Measurements from ENCODE around the gene ABHD11. TPM values are rescaled to one million over a fixed set of nuclear protein-coding genes. Genes with fewer than 3 reads are reported as not detected.

The ABHD11 gene
- total and polyA plus RNA-seq, 2 experiments from 2014 or later = 30.7 to 90.9 TPM

DNA sequence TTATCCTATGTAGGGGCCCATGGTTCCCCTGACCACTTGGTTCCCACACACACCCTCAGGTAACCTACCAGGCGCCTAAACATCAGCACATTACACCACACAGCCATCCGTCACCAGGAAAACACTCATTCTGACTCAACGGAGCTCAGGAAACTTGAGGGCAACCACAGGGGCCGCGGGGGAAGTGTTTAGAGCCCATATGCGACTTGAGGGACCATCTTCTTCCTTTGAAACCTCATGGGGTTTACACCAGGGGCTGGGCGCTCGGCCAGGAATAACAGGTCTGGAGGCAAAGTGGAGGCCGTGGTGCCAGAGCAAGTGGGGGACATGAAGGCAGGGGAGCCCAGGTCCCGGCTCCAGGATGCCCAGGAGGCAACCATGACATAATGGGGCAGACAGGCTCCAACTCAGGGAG lies 20.6 kb downstream of the ABHD11 start:
- Histone ChIP-seq H3K36me3 (replicated peaks; ENCODE audit: insufficient read depth, low read depth) (no peaks in the 10 kb centered on the region), H3K27me3 (no peaks in the 10 kb centered on the region), H3K27ac (peak overlapping the region; percentile 69), H4K20me1 (ENCODE audit: insufficient read depth, poor library complexity, severe bottlenecking) (peaks cover 3% of the 10 kb centered on the region), H3K9me3 (ENCODE audit: low read depth) (no peaks in the 10 kb centered on the region), H3K79me2 (peaks cover 50% of the 10 kb centered on the region), H3K4me2 (peak overlapping the region; percentile 98), H3K4me3 (peak overlapping the region; percentile 99), H3K9me2 (replicated peaks; ENCODE audit: insufficient read depth) (no peaks in the 10 kb centered on the region), H2AFZ (no peak overlapping the region), H3K4me1 (ENCODE audit: insufficient read depth) (peaks cover 37% of the 10 kb centered on the region)
- peak; percentile 23 for DNase-seq (ENCODE audit: low spot score)
- 89% methylated on average over 10 of the region's 10 CpGs for WGBS (ENCODE audit: low lambda C conversion rate, missing lambda C conversion rate)
- TF ChIP-seq EZH2phosphoT487 (IDR thresholded peaks at IDR 0.05; ENCODE audit: low read depth, severe bottlenecking, unreplicated experiment) = no peak

DNA sequence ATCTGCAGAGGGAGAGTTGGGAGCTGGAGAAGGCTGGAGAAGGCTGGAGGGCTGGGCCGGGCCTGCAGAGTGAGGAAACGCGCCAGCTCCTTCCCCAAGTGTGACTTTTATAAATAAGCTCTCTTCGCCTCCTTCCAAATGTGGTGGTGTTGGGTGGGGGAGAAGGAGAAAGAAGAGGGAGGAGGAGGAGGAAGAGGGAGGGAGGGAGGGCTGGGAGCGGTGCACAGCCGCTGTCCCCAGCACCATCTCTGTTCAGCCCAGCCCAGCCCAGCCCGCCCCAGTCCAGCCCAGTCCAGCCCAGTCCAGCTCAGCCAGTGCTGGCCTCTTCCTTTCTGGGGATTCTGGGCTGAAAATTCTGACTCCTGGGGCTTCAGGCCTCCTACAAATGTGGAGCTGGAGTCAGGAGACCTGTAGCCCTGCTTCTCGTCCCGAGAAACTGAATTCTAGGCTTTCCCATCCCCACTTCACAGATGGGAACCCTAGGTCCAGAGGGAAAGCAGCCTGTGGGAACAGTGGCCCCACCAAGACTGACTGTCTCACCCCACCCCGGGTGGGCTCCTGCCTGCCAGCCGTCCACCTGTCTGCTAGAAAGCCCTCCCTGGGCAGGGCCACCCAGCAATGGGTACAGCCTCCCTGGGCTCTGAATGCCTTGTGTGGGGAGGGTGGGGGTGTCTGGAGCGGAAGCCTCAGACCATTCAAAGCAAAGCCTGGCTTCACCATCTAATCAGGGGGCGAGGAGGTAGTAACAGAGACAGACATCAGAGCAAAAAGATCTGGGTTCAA lies 21.4 kb downstream of the ABHD11 start:
- Histone ChIP-seq H3K79me2 (peaks cover 58% of the 10 kb centered on the region), H3K27ac (peak overlapping the region; percentile 69)
- WGBS (ENCODE audit: low lambda C conversion rate, missing lambda C conversion rate) = 91% methylated on average over 10 of the region's 13 CpGs

GRCh38 chr7:73716318-73716890 lies 22.2 kb downstream of the ABHD11 start:
- Histone ChIP-seq H4K20me1 (ENCODE audit: insufficient read depth, poor library complexity, severe bottlenecking) (peaks cover 3% of the 10 kb centered on the region), H3K9me2 (replicated peaks; ENCODE audit: insufficient read depth) (no peaks in the 10 kb centered on the region), H3K4me3 (no peak overlapping the region), H2AFZ (no peak overlapping the region), H3K79me2 (peaks cover 66% of the 10 kb centered on the region), H3K4me2 (peak overlapping the region; percentile 98), H3K36me3 (replicated peaks; ENCODE audit: insufficient read depth, low read depth) (no peaks in the 10 kb centered on the region), H3K9me3 (ENCODE audit: low read depth) (no peaks in the 10 kb centered on the region), H3K27me3 (no peaks in the 10 kb centered on the region), H3K4me1 (ENCODE audit: insufficient read depth) (peaks cover 37% of the 10 kb centered on the region), H3K27ac (peak overlapping the region; percentile 69)
- no peak for TF ChIP-seq EZH2phosphoT487 (IDR thresholded peaks at IDR 0.05; ENCODE audit: low read depth, severe bottlenecking, unreplicated experiment)
- TF ChIP-seq, protein P1, sequence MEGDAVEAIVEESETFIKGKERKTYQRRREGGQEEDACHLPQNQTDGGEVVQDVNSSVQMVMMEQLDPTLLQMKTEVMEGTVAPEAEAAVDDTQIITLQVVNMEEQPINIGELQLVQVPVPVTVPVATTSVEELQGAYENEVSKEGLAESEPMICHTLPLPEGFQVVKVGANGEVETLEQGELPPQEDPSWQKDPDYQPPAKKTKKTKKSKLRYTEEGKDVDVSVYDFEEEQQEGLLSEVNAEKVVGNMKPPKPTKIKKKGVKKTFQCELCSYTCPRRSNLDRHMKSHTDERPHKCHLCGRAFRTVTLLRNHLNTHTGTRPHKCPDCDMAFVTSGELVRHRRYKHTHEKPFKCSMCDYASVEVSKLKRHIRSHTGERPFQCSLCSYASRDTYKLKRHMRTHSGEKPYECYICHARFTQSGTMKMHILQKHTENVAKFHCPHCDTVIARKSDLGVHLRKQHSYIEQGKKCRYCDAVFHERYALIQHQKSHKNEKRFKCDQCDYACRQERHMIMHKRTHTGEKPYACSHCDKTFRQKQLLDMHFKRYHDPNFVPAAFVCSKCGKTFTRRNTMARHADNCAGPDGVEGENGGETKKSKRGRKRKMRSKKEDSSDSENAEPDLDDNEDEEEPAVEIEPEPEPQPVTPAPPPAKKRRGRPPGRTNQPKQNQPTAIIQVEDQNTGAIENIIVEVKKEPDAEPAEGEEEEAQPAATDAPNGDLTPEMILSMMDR (IDR thresholded peaks at IDR 0.05; ENCODE audit: poor library complexity) = no peak
- TF ChIP-seq EZH2 (IDR thresholded peaks at IDR 0.05; ENCODE audit: borderline replicate concordance) = no peak
- peak; percentile 19 for DNase-seq (ENCODE audit: low spot score)
- WGBS (ENCODE audit: low lambda C conversion rate, missing lambda C conversion rate) = 74% methylated on average over 4 of the region's 4 CpGs

More for the DNA sequence above, 21.4 kb downstream of the ABHD11 start:
- H2AFZ ChIP-seq = no peak overlapping the region
- peak; percentile 16 for DNase-seq (ENCODE audit: low spot score)
- no peaks in the 10 kb centered on the region for H3K9me2 ChIP-seq (replicated peaks; ENCODE audit: insufficient read depth)
- peak overlapping the region; percentile 98 for H3K4me2 ChIP-seq
- H3K4me1 ChIP-seq (ENCODE audit: insufficient read depth) = peaks cover 37% of the 10 kb centered on the region
- H3K36me3 ChIP-seq (replicated peaks; ENCODE audit: insufficient read depth, low read depth) = no peaks in the 10 kb centered on the region
- no peaks in the 10 kb centered on the region for H3K27me3 ChIP-seq
- TF ChIP-seq EZH2phosphoT487 (IDR thresholded peaks at IDR 0.05; ENCODE audit: low read depth, severe bottlenecking, unreplicated experiment) (no peak), EZH2 (IDR thresholded peaks at IDR 0.05; ENCODE audit: borderline replicate concordance) (no peak)
- TF ChIP-seq, protein P1 (IDR thresholded peaks at IDR 0.05; ENCODE audit: poor library complexity) = no peak
- H4K20me1 ChIP-seq (ENCODE audit: insufficient read depth, poor library complexity, severe bottlenecking) = peaks cover 3% of the 10 kb centered on the region
- H3K4me3 ChIP-seq = no peak overlapping the region
- H3K9me3 ChIP-seq (ENCODE audit: low read depth) = no peaks in the 10 kb centered on the region
